ENCODE data around the gene FIBCD1.

- TF ChIP-seq EZH2 (IDR thresholded peaks at IDR 0.05; ENCODE audit: insufficient read depth, poor library complexity, severe bottlenecking) (no peak), EZH2phosphoT487 (IDR thresholded peaks at IDR 0.05; ENCODE audit: insufficient read depth, low read depth) (no peak)
These were observed 11.7 kb downstream of the FIBCD1 start for GRCh38 chr9:130927338-130927737.
